Measurements from ENCODE around the gene NT5M.
A peak's percentile ranks its signal among the peaks of the same experiment; 100 is the strongest.
"Not testable (repeated sequence)": the region's sequence is repeated elsewhere in the genome, so short reads cannot be mapped to it uniquely, and the experiment has no call there.

Gene NT5M

DNA sequence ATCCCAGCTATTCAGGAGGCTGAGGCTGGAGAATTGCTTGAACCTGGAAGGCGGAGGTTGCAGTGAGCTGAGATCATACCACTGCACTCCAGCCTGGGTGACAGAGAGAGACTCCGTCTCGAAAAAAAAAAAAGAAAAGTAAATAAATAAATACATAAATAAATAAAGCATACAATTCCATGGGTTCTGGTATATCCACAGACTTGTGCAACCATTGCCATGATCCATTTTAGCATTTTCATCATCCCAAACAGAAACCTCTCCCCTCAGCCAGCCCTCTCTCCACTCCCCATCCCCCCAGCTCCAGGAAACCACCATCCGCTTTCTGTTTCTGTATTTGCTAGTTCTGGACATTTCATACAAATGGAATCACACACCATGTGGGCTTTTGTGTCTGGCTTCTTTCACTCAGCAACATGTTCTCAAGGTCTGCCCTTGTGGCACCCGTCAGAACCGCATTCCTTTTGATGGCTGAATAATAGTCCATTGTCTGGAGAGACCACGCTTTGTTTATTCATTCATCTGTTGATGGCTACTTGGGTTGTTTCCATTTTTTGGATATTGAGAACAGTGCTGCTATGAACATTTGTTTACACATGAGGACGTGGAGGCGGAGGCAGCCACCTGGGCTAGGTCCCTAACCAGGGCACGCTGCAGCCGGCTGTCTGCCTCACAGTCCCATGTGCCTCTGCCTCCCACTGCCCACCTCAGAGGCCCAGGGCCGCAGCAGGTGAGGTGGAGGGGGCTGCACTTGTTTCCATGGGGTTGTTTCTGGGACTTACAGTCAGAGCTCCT lies 76.2 kb downstream of the NT5M start:
- no peak for DNase-seq

DNA sequence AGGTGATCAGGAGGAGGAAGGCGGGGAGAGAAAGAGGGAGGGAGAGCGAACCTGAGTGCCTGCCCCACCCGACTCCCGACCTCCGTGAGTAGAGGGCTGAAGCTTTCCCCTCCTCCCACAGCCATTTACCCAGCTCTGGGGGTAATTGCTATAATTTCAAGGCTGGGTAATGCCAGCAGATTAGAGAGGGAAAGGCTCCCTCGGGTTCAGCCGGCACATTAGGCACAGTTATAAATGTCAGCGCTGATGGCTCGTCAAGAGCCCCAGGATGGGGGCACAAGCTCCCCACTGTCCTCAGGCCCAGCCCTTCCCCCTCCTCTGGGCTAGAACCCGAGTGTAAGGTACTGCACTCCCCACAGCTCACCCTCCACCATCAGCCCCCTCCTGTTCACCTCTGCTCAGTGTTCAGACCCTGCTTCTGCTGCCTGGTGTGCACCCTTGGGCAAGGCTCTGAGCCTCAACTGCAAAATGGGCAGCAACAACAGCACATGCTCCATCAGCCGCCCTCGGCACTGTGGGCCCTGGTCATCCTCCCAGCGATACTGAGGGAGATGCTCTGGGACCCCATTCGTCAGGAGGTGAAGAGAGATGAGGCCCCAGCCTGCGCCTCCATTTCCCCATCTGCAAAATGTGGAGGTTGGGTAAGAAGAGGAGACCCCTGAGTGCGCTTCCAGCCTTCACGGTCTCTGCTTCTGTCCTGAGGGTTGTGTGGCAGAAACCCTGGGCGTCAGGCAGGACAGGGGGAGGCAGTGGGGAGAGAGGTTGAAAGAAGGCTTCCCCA lies 77.2 kb downstream of the NT5M start:
- DNase-seq: no peak

GRCh38 chr17:17381446-17382064 lies 78.4 kb downstream of the NT5M start:
- DNase-seq: no peak

DNA sequence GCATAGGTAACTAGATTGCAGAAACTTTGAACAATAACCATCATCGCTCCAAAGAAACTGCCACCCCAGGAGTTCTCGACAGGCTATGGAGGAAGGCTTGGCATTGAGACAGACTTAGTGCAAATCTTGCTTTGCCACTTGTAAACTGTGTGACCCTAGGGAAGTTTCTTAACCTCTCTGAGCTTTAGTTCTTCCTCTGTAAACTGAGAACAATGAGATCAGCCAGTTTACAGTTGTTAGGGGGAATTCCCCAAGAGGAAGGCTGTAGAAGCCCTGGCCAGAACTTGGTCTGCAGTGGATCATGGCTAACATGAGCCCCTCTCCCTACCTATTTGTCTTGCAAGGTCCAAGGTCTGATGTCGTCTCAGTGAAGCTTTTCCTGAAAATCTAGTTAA lies 78.9 kb downstream of the NT5M start:
- DNase-seq: no peak

DNA sequence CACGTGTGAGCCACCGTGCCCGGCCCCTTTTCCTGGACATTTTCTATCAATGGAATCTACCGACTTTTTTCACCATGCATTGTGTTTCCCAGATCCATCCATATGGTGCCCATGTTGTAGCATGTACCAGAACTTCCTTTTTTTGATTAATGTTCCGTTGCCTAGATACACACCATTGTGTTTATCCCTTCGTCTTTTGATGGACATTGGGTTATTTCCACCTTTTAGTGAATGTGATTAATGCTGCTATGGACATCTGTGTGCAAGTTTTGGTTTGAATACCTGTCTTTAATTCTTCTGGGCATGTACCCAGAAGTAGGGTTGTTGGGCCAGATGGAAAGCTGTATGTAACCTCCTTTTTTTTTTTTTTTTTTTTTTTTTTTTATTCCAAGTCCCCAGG lies 79.8 kb downstream of the NT5M start:
- no peak for DNase-seq

DNA sequence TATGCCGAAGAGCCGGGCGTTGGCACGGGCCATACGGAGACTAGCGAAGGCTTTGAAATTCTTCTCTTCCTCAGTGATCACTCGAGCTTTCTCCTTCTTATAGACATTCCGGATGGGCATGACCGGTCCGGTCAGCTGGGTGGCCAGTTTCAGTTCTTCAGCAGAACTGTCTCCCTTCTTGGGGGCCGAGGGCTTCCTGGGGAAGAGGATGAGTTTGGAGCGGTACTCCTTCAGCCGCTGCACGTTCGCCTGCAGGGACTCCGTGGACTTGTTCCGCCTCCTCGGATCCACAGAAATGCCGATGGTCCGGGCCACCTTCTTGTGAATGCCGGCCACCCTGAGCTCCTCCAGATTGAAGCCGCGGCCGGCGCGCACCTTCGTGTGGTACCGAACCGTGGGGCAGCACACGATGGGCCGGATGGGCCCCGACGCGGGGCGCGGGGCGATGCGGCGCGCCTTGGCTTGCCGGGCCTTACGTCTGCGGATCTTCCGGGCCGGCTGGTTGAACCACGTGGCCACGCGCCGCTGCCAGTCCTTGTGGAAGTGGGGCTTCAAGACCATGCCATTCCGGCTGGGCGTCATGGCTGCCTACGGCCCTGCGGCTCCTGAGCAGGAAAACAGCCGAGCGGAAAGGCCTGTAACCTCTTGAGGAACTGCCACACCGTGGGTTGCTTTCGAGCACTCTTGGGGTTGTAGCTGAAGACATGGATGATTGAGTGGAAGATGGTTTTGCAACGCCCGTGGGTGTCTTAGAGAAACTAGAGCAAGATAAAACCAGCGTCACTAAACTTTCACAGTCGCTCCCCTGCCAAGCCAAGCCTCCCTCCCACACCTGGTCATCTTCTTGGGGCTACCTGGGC lies 80.5 kb downstream of the NT5M start:
- not testable (repeated sequence) for DNase-seq

- no peak for DNase-seq
Observed at GRCh38 chr17:17384291-17384615, 81.1 kb downstream of the NT5M start.

DNA sequence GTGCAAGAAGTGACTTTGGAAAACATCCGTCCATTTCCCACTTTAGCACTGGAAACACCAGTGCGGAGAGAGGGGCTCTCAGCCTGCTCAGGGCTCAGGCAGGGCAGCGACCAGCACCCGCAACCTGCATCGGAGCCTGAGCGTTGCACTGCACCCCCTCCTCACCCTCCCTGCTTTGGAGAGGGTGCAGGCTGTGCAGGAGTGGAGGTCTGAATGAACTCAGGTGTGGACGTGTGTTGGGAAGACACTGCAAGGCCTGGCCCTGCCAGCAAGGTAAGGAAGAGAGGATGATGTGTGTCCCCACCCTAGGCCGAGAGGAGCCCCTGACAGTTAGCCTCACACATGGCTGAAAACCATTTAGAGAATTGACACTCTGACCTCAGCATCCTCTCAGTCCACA lies 81.8 kb downstream of the NT5M start:
- DNase-seq: no peak

DNA sequence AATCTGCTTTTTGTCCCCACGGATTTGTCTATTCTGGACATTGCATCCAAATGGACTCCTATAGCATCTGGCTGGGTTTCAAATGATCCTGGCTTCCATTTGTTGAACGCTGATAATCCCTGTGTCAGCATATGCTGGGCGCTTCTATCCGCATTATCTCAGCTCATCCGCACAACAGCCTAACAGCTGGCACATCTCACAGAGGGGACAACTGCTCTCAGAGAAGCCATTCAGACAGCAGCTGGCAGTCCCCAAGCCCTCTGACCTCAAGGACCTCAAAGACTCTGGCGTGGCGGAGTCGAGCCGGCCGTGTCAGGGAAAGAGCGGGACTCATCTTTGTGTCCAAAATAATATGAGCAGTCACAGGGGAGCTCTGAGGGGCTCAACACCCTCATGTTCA lies 82.3 kb downstream of the NT5M start:
- peak; percentile 27 for DNase-seq

GRCh38 chr17:17386094-17386800 lies 83.1 kb downstream of the NT5M start:
- DNase-seq: no peak

DNA sequence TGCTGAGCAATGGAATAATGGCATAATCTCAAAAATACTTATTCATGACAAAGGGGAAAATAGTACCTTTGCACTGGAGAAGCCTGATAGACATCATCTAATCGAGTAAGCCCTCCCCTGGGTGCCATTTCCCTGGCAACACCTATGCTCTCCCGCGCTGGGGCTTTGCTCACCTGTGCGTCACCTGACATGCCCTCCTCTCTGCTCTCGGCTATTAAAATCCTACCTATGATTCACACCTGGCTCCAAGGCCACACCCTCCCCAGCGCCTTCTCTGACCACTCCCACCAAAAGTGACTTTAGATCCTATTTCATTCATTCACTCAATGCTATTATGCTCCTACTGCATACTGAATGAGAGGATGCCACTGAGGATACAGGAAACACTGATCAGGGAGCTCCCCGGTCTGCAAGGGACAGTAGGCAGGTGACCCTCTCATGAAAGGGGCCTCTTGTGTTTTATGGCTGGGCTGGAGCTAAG lies 83.9 kb downstream of the NT5M start:
- DNase-seq: no peak

DNA sequence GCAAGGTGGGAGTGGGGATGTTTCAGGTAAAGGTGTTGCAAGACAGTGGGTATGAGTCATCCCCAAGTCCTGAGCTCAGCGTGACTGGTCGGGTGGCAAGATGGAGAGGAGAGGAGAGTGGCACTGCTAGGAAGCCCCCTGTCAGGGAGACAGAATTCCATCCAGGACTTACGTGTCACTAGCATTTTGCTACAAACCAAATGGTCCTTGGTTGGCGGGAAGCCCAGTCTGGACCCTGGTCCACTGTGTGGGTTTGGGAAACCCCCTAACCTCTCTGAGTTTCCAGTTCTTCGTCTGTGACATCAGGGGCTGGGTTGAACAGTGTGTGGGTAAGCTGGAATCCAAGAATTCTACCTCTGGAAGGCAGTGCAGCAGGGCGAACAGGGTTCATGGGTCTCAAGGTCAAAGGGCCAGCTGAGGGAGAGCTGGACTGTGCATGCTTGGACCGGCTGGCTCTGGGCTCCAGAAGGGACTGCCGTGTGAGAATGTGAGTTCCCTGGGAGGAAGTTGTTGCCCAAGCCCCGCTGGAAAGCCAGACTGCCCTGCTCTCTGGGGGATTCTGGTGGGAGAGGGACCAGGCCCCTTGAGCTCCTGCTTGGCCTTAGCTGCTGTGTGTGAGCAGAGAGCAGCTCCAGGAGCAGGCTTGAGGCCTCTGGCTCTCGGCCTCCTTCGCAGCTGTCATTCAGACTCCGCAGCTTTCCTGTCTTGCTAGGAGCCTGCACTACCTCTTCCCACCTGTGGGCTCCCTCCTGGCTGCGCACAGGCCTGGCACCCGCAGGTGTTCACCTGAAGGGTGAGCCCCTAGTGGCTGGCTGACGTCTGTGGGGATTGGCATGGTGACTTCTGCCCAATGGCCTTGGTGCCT lies 84.6 kb downstream of the NT5M start:
- DNase-seq: peak; percentile 17

- no peak for DNase-seq
Observed at GRCh38 chr17:17388657-17389496, 85.7 kb downstream of the NT5M start.

- DNase-seq: no peak
Observed at GRCh38 chr17:17391668-17392370, 88.6 kb downstream of the NT5M start.

DNA sequence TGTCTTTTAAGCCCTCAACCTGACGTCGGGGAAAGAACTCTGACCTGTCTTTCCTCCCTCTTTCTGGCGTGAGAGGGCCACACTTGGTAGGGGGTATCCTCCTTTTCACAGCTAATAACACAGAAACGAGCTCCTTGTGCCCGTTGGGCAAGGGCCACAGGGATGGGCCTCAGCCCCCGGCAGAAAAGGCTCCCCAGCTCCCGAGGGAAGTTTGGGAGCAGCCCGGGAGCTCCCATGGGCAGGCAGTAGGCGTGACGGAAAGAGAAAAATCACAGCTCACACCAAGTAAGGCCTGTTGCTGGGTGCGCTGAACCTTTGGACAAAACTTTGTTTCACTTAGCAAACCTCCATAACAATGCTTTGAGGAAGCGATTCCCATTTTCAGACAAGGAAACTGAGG lies 90.8 kb downstream of the NT5M start:
- no peak for DNase-seq

- no peak for DNase-seq
Observed at GRCh38 chr17:17394494-17394893, 91.3 kb downstream of the NT5M start.

DNA sequence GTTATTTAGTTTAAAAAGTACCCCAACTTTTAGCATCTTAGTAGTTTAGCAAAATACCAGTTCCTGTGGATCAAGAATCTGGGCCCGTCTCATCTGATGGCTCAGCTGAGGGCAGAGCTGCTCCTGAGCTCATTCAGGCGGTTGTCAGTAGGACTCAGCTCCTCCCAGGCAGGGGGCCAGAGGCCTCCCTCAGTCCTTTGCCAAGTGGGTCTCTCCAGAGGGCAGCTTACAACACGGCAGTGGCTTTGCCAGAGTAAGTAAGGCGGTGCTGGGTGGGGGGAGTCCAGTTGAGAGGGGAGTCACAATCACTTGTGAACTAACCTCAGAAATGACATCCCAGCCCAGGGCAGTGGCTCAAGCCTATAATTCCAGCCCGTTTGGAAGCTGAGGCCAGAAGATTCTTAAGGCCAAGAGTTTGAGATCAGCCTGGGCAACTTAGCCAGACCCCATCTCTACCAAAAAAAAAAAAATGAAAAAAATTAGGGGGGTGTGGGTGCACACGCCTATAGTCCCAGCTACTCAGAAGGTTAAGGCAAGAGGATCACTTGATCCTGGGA lies 92.2 kb downstream of the NT5M start:
- no peak for DNase-seq

- DNase-seq: no peak
Observed at GRCh38 chr17:17395885-17396284, 92.7 kb downstream of the NT5M start.

All from NCI-H1092 (cell line).